RWPE1 (cell line): ENCODE data around the gene MRPL46.
"Not testable (repeated sequence)": the region's sequence is repeated elsewhere in the genome, so short reads cannot be mapped to it uniquely, and the experiment has no call there.

Experiments used
- CTCF ChIA-PET: fragments of 350-600 bp; sonication (Branson Sonifier 250); formaldehyde crosslinking; extraction: SDS; loops from one replicate; lab custom pipeline; 2021; lab: Yijun Ruan, JAX
- POLR2A ChIA-PET: fragments of 400-600 bp; formaldehyde crosslinking; extraction: SDS; loops from one replicate; lab custom pipeline; 2020; ENCODE audit warnings: antibody characterized with exemption; ENCODE audit not compliant: low non-redundant PET; lab: Yijun Ruan, JAX
- DNase-seq: peaks from one replicate; pipeline ENCODE4 v3.0.0; 2012; ENCODE audit warnings: low spot score
- H3K27ac ChIP-seq: fragments of 450-650 bp; 2 replicates; pipeline ENCODE4 v1.5.1; 2017
- CTCF ChIP-seq: fragments of 450-650 bp; conservative IDR thresholded peaks from 2 replicates; pipeline ENCODE4 v1.5.1; 2017; ENCODE audit warnings: low read depth, mild to moderate bottlenecking

MRPL46 gene

GRCh38 chr15:88476635-88477060 is 9.5 kb upstream of the MRPL46 start:
- H3K27ac ChIP-seq = no peak overlapping the region
- peak; percentile 58 for DNase-seq
- TF ChIP-seq CTCF = peak; percentile 62
- POLR2A ChIA-PET = no interaction called here
- CTCF ChIA-PET = interaction anchor here (0.6 to 1.1 kb wide), 4 partner anchors 138 to 1285 kb away, joined by 3 read pairs; no protein-coding TSS in a partner anchor

GRCh38 chr15:88473661-88474293 is 6.6 kb upstream of the MRPL46 start:
- CTCF ChIA-PET = interaction anchor here (0.6 to 1.6 kb wide), 3 partner anchors 358 to 431 kb away, joined by 3 to 5 read pairs (median 3); no protein-coding TSS in a partner anchor
- POLR2A ChIA-PET, H3K27ac ChIP-seq, DNase-seq: not testable (repeated sequence)

GRCh38 chr15:88472225-88472624 is 5.0 kb upstream of the MRPL46 start:
- H3K27ac ChIP-seq = no peak overlapping the region
- ChIA-PET POLR2A (no interaction called here), CTCF (interaction anchor here (0.6 kb wide), 1 partner anchor 34 kb away, joined by 4 read pairs; no protein-coding TSS in a partner anchor)
- DNase-seq = no peak
- no peak for TF ChIP-seq CTCF

GRCh38 chr15:88470625-88471372 is 3.6 kb upstream of the MRPL46 start:
- no peak overlapping the region for H3K27ac ChIP-seq
- CTCF ChIA-PET = interaction anchor here (0.6 to 1.3 kb wide), 3 partner anchors 16 to 747 kb away, joined by 3 to 4 read pairs (median 4); no protein-coding TSS in a partner anchor
- POLR2A ChIA-PET = no interaction called here
- no peak for TF ChIP-seq CTCF
- no peak for DNase-seq

GRCh38 chr15:88469321-88469720 is 2.1 kb upstream of the MRPL46 start:
- POLR2A ChIA-PET = no interaction called here
- TF ChIP-seq CTCF = no peak
- H3K27ac ChIP-seq = no peak overlapping the region
- DNase-seq = no peak
- CTCF ChIA-PET = interaction anchor here (0.7 to 1.3 kb wide), 2 partner anchors 15 to 189 kb away, joined by 4 to 7 read pairs; no protein-coding TSS in a partner anchor

- CTCF ChIA-PET = interaction anchor here (0.5 to 0.7 kb wide), 2 partner anchors 19 to 189 kb away, joined by 3 to 7 read pairs; no protein-coding TSS in a partner anchor
- DNase-seq, POLR2A ChIA-PET, H3K27ac ChIP-seq: not testable (repeated sequence)
These were observed 1.5 kb upstream of the MRPL46 start for GRCh38 chr15:88468721-88469120.

GRCh38 chr15:88467935-88468528 is 844 bp upstream of the MRPL46 start:
- ChIA-PET POLR2A (no interaction called here), CTCF (interaction anchor here (0.5 to 1.4 kb wide), 4 partner anchors 13 to 146 kb away, joined by 3 to 6 read pairs (median 4); no protein-coding TSS in a partner anchor)
- H3K27ac ChIP-seq = peak overlapping the region; percentile 79
- TF ChIP-seq CTCF = peak; percentile 47
- no peak for DNase-seq
